ENCODE results near the gene TIMM44. TPM values are rescaled to one million over a fixed set of nuclear protein-coding genes. Genes with fewer than 3 reads are reported as not detected.
A peak's percentile ranks its signal among the peaks of the same experiment; 100 is the strongest.

TIMM44 gene
- polyA plus RNA-seq, 1 experiment = 43.3 TPM

DNA sequence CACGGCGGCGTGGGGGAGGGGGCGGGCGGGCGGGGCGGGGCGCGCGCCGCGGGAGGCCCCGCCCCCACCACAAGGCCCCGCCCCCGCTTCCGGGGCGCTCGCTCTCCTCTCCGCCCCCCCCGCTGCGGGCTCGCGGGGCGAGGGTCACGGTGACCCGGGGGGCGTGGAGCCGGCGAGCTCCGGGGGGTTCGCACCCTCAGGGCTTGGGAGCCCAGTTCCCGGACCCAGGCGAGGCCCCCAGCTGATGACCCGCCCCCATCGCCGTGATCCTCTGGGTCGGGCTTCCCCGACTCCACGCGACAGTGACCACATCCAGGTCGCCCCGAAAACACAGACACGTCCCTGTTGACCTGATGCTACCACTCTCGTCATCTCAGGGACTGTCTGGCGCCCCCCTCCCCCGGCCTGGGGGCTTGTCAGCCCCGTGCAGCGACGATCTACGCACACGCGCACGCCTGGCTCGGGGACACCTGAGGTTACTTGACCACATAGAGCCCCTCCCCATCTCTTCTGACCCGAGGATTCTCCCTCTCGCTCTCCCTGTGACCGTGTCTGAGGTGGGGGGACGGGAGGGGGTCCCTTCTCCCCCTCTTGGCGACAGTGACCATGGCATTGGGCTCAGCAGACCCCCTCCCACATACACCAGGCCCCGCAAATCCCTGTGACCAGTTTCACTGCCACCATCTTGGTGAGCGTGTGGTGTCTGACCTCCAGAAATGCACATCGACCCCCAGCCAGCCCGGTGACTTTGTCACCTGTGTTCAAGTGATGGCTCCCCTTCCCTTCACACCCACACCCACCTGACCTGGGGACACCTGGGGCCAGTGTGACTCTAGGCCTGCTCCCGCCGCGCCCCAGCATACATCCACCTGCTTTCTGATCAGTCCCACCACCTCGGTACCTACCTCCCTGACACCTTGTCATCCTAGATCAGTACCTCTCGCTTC lies 39.1 kb downstream of the TIMM44 start:
- H3K4me3 ChIP-seq (ENCODE audit: low read depth, low read length) = peak overlapping the region; percentile 83
- H3K9me3 ChIP-seq (ENCODE audit: control insufficient read depth, insufficient read depth, low read length) = no peaks in the 10 kb centered on the region
- ChIA-PET POLR2A (interaction anchor here (0.6 to 2.0 kb wide), 13 partner anchors 12 to 1556 kb away, joined by 3 to 19 read pairs (median 4); partner anchors contain the start of genes SNAPC2, TGFBR3L and TIMM44), CTCF (interaction anchor here (0.5 to 1.3 kb wide), 12 partner anchors 10 to 448 kb away, joined by 3 to 6 read pairs (median 3); partner anchors contain the start of genes LRRC8E and TIMM44)
- peak overlapping the region; percentile 31 for H3K27ac ChIP-seq (ENCODE audit: low read depth, low read length)
- TF ChIP-seq, protein P1, sequence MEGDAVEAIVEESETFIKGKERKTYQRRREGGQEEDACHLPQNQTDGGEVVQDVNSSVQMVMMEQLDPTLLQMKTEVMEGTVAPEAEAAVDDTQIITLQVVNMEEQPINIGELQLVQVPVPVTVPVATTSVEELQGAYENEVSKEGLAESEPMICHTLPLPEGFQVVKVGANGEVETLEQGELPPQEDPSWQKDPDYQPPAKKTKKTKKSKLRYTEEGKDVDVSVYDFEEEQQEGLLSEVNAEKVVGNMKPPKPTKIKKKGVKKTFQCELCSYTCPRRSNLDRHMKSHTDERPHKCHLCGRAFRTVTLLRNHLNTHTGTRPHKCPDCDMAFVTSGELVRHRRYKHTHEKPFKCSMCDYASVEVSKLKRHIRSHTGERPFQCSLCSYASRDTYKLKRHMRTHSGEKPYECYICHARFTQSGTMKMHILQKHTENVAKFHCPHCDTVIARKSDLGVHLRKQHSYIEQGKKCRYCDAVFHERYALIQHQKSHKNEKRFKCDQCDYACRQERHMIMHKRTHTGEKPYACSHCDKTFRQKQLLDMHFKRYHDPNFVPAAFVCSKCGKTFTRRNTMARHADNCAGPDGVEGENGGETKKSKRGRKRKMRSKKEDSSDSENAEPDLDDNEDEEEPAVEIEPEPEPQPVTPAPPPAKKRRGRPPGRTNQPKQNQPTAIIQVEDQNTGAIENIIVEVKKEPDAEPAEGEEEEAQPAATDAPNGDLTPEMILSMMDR (IDR thresholded peaks at IDR 0.05; ENCODE audit: low read depth, low read length) = no peak
- no peak for DNase-seq (ENCODE audit: low read depth, low spot score)
- no peaks in the 10 kb centered on the region for H3K27me3 ChIP-seq (ENCODE audit: control insufficient read depth, insufficient read depth, low read length)

DNA sequence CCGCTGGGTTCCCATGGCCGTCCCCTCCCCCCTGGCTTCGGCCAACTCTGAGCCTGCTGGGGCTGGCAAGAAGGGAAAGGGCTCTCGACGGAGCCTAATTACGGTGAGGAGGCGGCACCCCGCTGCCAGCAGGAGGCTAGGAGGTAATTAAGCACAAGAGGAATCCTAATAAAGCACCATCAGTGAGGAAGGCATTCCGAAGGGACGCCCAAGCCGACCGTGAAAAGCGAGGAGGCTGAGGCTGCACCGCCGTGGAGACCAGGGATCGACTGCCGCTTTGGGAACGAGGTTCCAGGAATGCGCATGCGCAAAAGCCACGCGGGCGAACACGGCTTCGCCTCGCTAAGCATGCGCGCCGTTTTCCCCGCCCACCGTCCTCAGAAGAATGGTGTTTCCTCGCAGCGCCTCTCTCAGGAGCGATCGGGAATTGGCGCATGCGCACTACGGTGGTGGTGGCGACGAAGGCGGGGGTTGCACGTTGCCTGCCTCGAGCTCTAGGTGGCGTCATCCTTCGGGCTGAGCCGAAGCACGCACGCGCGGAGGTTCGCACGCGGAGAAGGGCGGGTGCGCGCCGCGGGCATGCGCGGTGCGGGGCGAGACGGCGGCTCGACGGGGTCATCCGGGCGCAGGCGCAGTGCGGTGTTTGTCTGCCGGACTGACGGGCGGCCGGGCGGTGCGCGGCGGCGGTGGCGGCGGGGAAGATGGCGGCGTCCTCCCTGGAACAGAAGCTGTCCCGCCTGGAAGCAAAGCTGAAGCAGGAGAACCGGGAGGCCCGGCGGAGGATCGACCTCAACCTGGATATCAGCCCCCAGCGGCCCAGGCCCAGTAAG lies 40.0 kb downstream of the TIMM44 start, which contains the start of gene MAP2K7:
TSS of gene MAP2K7 (plus strand) at position 634 of the 830 bp plus-strand sequence. CDS start at position 702, 68 bp downstream.
- ChIA-PET POLR2A (interaction anchor here (0.6 to 2.0 kb wide), 14 partner anchors 13 to 1555 kb away, joined by 3 to 19 read pairs (median 4); partner anchors contain the start of genes SNAPC2, TGFBR3L and TIMM44), CTCF (interaction anchor here (0.5 to 1.3 kb wide), 12 partner anchors 9 to 449 kb away, joined by 3 to 6 read pairs (median 3); partner anchors contain the start of genes LRRC8E and TIMM44)
- TF ChIP-seq, protein P1 (IDR thresholded peaks at IDR 0.05; ENCODE audit: low read depth, low read length) = peak; percentile 43

DNA sequence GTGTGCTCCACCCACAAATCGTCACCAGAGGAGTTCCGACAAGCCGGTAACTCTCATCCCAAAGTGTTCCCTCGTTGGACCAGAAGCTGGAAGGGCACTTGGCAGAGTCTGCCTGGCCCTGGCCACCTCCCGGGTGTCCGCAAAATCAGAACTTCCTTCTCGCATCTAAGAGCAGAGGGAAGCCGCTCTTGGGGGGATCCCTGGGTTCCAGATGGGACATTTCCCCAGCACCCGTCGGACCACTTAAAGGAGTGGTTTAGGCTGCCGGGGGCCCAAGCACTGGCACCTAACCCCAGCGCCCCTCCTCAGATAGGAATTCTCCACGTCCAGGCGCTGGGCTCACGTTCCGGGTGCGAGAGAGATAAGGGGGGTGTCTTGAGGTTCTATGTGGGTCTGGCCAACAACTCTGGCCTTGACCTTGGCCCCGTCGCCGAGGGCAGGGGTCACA lies 40.6 kb downstream of the TIMM44 start:
- ChIA-PET CTCF (interaction anchor here (1.0 to 1.9 kb wide), 6 partner anchors 24 to 100 kb away, joined by 3 to 6 read pairs (median 4); partner anchors contain the start of gene TIMM44), POLR2A (interaction anchor here (0.6 to 2.0 kb wide), 11 partner anchors 13 to 1407 kb away, joined by 3 to 19 read pairs (median 4); partner anchors contain the start of genes SNAPC2, TGFBR3L and TIMM44)
- H3K27ac ChIP-seq (ENCODE audit: low read depth, low read length) = peak overlapping the region; percentile 61
- no peak for DNase-seq (ENCODE audit: low read depth, low spot score)
- H3K4me3 ChIP-seq (ENCODE audit: low read depth, low read length) = peak overlapping the region; percentile 77
- TF ChIP-seq, protein P1 (IDR thresholded peaks at IDR 0.05; ENCODE audit: low read depth, low read length) = no peak
- no peaks in the 10 kb centered on the region for H3K9me3 ChIP-seq (ENCODE audit: control insufficient read depth, insufficient read depth, low read length)
- H3K27me3 ChIP-seq (ENCODE audit: control insufficient read depth, insufficient read depth, low read length) = no peaks in the 10 kb centered on the region

More for the DNA sequence above, 40.0 kb downstream of the TIMM44 start, which contains the start of gene MAP2K7:
- DNase-seq (ENCODE audit: low read depth, low spot score) = peak; percentile 98
- Histone ChIP-seq H3K4me3 (ENCODE audit: low read depth, low read length) (peak within 1 kb of the TSS; percentile 83), H3K27ac (ENCODE audit: low read depth, low read length) (peak within 1 kb of the TSS; percentile 61), H3K27me3 (ENCODE audit: control insufficient read depth, insufficient read depth, low read length) (no peaks in the 10 kb centered on the region), H3K9me3 (ENCODE audit: control insufficient read depth, insufficient read depth, low read length) (no peaks in the 10 kb centered on the region)

DNA sequence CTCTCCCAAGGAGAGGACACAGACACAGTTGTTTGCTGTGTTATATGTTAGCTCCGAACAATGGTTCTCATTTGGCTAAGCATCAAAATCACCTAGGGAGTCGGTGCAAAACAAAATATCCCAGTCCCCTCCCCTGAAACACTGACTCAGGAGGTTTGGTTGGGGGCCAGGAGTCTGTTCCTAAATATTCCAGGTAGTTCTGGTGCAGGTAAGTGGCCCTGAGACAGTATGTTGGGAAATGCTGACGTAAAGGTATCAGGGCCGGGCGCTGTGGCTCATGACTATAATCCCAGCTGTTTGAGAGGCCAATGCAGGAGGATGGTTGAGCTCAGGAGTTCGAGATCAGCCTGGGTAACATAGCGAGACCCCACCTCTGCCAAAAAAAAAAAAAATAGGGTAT lies 42.1 kb downstream of the TIMM44 start:
- H3K27ac ChIP-seq (ENCODE audit: low read depth, low read length) = no peak overlapping the region
- H3K9me3 ChIP-seq (ENCODE audit: control insufficient read depth, insufficient read depth, low read length) = no peaks in the 10 kb centered on the region
- H3K27me3 ChIP-seq (ENCODE audit: control insufficient read depth, insufficient read depth, low read length) = no peaks in the 10 kb centered on the region
- no peak overlapping the region for H3K4me3 ChIP-seq (ENCODE audit: low read depth, low read length)
- DNase-seq (ENCODE audit: low read depth, low spot score) = no peak
- ChIA-PET CTCF (interaction anchor here (0.6 to 1.9 kb wide), 6 partner anchors 17 to 476 kb away, joined by 3 to 6 read pairs (median 4); partner anchors contain the start of gene TIMM44), POLR2A (interaction anchor here (0.7 to 1.4 kb wide), 2 partner anchors 19 to 1997 kb away, joined by 4 to 6 read pairs; partner anchors contain the start of gene SNAPC2)
- TF ChIP-seq, protein P1 (IDR thresholded peaks at IDR 0.05; ENCODE audit: low read depth, low read length) = no peak

Measured in AG04450 (cell line).